GM12801 (cell line): ENCODE results near the gene LSS.

Experiments used
- TF ChIP-seq, protein P1 (sequence below): IDR thresholded peaks from one replicate; pipeline ENCODE4 v1.5.1; 2011; ENCODE audit warnings: control low read depth; ENCODE audit not compliant: insufficient read length; ENCODE audit errors: extremely low read depth

Gene LSS

GRCh38 chr21:46179708-46180078, 48.9 kb downstream of the LSS start:
- TF ChIP-seq, protein P1, sequence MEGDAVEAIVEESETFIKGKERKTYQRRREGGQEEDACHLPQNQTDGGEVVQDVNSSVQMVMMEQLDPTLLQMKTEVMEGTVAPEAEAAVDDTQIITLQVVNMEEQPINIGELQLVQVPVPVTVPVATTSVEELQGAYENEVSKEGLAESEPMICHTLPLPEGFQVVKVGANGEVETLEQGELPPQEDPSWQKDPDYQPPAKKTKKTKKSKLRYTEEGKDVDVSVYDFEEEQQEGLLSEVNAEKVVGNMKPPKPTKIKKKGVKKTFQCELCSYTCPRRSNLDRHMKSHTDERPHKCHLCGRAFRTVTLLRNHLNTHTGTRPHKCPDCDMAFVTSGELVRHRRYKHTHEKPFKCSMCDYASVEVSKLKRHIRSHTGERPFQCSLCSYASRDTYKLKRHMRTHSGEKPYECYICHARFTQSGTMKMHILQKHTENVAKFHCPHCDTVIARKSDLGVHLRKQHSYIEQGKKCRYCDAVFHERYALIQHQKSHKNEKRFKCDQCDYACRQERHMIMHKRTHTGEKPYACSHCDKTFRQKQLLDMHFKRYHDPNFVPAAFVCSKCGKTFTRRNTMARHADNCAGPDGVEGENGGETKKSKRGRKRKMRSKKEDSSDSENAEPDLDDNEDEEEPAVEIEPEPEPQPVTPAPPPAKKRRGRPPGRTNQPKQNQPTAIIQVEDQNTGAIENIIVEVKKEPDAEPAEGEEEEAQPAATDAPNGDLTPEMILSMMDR, result no peak

DNA sequence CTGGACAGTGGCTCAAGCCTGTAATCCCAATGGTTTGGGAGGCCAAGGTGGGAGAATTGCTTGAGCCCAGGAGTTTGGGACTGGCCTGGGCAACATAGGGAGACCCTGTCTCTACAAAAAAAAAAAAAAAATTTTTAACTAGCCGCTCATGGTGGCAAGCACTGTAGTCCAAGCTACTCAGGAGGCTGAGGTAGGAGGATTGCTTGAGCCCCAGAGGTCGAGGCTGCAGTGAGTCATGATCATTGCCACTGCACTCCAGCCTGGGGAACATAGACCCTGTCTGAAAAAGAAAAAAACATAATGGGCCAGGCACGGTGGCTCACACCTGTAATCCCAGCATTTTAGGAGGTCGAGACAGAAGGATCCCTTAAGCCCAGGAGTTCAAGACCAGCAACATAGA, 49.6 kb downstream of the LSS start:
- TF ChIP-seq, protein P1, result no peak

GRCh38 chr21:46173573-46173972, 55.0 kb downstream of the LSS start:
- TF ChIP-seq, protein P1, result no peak

GRCh38 chr21:46172863-46173528, 55.6 kb downstream of the LSS start:
- TF ChIP-seq, protein P1, result no peak

DNA sequence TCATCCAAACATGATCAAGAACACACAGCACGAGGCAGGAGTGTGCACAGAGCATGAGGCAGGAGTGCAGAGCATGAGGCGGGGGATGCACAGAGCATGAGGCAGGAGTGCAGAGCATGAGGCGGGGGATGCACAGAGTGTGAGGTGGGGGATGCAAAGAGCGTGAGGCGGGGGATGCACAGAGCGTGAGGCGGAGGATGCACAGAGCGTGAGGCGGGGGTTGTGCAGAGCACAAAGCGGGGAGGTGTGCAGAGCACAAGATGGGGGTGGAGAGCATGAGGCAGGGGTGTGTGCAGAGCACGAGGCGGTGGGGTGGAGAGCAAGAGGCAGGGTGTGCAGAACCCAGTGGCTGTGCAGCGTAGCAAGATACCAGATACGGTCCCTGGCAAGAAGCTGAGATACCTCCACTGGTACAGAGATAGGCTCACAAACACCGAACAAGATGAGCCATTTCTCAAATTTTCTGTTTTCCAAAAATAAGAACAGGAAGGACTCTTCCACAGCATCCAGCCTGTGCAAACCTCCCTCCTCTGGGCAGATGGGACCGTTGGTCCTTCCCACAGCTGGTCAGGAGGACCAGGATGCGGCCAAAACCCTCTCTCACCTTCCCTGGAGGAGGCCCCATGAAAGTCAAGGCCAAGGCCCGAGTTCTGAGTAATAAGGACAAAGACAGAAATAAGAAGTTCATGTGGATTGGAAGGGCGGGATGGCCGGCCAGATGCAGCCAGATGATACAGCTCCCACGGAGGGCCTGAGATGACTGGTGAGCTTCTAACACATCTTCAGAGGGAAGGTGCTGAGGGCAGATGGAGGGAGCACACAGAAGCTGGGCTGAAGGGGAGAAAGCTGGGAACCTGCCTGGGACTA, 56.3 kb downstream of the LSS start:
- TF ChIP-seq, protein P1, result no peak

DNA sequence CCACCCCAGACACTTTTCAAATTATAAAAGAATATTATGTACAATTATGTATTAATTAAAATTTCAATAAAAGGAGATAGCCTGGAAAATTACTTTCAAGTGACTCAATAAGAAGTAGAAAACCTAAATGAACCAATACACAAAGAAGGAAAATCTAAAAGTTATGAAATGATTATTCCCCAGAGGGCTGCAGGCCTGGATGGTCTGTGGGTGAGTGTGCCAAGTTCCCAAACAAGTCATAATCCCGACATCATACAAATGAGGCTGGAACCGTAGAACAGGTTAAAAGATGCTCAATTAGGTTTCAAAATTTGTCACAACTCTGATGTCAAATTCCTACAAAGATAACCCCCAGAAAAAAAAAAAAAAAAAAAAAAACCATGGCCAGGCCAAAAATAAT, 57.0 kb downstream of the LSS start:
- TF ChIP-seq, protein P1, result no peak

- TF ChIP-seq, protein P1, result no peak
These were observed 59.8 kb downstream of the LSS start for GRCh38 chr21:46168659-46169386.
